GM21367 (cell line): ENCODE data around the gene NFASC.

Experiments
- ATAC-seq: cut with Tn5 transposase; IDR thresholded peaks from one replicate; pipeline ENCODE4 v1.9.1; 2021; ENCODE audit not compliant: unreplicated experiment

Gene NFASC

GRCh38 chr1:204958317-204959307, 88.0 kb downstream of the NFASC start:
- no peak for ATAC-seq

- no peak for ATAC-seq
These were observed 88.7 kb downstream of the NFASC start for GRCh38 chr1:204959374-204959773.

GRCh38 chr1:204959836-204960235, 89.2 kb downstream of the NFASC start:
- ATAC-seq: no peak

- no peak for ATAC-seq
These were observed 89.9 kb downstream of the NFASC start for GRCh38 chr1:204960306-204961125.

- no peak for ATAC-seq
These were observed 91.2 kb downstream of the NFASC start for GRCh38 chr1:204961765-204962419.

GRCh38 chr1:204962742-204963632, 92.3 kb downstream of the NFASC start:
- ATAC-seq: no peak

GRCh38 chr1:204967451-204967850, 96.8 kb downstream of the NFASC start:
- ATAC-seq: no peak

GRCh38 chr1:204968135-204968534, 97.5 kb downstream of the NFASC start:
- ATAC-seq: no peak

- ATAC-seq: no peak
These were observed 98.3 kb downstream of the NFASC start for GRCh38 chr1:204968951-204969350.

GRCh38 chr1:204970937-204971336, 100.3 kb downstream of the NFASC start:
- no peak for ATAC-seq

GRCh38 chr1:204971517-204972336, 101.1 kb downstream of the NFASC start:
- no peak for ATAC-seq

- ATAC-seq: no peak
These were observed 101.8 kb downstream of the NFASC start for GRCh38 chr1:204972426-204972825.

GRCh38 chr1:204973449-204973848, 102.8 kb downstream of the NFASC start:
- no peak for ATAC-seq

- no peak for ATAC-seq
These were observed 103.7 kb downstream of the NFASC start for GRCh38 chr1:204974327-204974726.

- no peak for ATAC-seq
These were observed 104.4 kb downstream of the NFASC start for GRCh38 chr1:204975021-204975420.

- ATAC-seq: no peak
These were observed 105.0 kb downstream of the NFASC start for GRCh38 chr1:204975568-204976235.

GRCh38 chr1:204976646-204977045, 106.0 kb downstream of the NFASC start:
- no peak for ATAC-seq

- no peak for ATAC-seq
These were observed 106.7 kb downstream of the NFASC start for GRCh38 chr1:204977318-204977717.

GRCh38 chr1:204978782-204979181, 108.1 kb downstream of the NFASC start:
- ATAC-seq: no peak
